DMS 273 (cell line): ENCODE data around the gene SOBP.

Experiments
- DNase-seq: peaks from one replicate; lab custom pipeline; 2025; ENCODE audit not compliant: unreplicated experiment; lab: John Stamatoyannopoulos, UW

The SOBP gene

DNA sequence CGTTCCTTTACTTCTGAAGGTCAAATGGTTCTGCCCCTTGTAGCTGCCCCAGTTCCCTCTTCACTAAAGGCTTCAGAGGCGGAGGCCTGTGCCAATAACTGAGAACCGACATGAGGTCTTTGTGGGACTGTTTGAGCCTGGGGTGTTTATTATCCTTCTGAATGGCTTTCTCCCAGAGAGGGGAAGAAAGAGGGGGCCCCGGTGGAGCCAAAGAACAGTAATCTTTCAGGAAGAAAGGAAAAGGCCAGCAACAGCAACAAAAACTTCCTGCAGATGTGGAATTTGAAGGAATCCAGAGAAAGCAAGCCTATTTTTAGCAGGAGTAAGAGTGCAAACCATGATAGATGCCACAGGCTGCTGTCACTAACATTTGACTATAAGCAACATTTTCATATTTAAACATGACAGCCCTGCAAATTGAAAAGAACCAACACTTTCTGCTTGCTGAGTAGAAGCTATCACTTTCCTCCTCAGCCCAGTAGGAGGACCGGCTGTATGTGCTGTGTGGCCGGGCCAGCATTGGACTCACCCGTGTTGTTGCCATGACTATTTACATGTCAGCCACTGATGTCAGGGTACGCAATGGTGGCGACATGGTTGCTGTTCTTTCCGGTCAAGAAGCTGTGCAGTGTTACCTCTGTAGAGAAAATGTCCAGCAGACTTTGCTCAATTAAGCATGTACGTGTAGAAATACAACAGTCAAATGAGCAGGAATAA lies 121.3 kb downstream of the SOBP start:
- DNase-seq: no peak

DNA sequence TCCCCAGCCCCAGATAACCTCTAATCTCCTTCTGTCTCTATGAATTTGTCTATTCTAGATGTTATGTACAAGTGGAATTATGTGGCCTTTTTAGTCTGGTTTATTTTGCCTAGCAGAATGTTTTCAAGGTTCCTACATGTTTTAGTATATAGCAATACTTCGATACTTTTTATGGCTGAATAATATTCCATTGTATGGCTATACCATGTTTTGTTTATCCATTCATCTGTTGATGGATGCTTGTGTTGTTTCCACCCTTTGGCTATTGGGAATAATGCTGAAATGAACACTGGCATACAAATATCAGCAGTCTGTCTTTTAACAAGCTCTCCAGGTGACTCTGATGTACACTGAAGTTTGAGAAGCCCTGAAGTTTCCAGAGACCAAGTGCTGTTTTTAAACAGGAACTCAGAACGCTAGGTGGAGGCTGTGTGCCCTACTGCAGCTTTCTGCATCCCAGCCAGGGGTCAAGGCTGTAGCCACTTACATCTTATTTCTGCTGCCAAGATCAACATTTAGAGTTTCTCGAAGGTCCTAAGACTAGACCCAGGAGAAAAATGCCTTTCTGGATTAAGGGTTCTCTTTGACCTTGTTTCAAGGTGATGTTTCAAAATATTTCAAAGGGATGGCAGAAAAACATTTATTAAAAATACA lies 123.0 kb downstream of the SOBP start:
- no peak for DNase-seq

DNA sequence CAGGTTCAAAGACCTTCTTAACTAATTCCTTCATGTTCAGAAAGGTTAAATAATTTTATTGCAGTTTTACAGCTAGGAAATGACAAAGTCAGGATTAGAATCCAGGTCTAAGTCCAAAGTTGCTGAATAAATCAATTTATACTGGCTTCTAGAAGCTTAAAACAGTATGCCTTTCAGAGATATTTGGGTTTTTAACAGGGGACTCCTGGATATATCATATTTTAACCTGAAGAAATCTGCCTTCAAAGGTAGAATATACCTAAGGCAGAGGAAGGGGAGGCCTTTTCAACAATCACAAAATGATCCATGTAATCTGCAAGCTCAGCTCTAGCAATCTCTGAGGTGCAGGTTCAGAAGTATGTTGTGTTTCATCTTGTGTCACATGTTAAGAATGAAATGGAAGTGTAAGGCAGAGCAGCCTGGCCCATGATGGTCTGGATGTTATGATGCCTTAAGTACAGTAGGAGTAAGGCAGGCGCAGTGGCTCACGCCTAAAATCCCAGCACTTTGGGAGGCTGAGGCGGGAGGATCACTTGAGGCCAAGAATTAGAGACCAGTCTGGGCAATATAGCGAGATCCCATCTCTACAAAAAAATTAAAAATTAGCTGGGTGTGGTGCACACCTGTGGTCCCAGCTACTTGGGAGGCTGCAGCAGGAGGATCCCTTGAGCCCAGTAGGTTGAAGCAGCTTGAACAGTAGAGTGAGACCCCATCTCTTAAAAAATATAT lies 123.9 kb downstream of the SOBP start:
- no peak for DNase-seq

DNA sequence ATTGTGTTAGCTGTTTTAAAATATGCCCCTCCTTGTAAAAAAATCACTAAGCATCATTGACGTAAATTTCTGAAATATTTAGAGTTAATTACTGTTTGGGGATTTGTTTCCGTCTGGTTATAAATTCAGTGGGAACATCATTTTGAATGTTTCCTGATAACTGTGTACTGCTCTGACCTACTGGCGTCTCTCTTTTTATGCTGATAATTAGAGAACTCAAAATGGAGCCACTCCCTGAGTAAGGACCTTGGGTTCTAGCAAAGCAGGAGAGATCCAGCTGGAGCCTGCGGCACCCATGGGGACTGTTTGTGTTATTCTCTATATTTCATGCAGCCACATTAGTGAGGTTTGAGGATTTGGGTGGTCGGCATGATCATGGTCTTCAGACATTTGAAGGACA lies 124.9 kb downstream of the SOBP start:
- DNase-seq: no peak

DNA sequence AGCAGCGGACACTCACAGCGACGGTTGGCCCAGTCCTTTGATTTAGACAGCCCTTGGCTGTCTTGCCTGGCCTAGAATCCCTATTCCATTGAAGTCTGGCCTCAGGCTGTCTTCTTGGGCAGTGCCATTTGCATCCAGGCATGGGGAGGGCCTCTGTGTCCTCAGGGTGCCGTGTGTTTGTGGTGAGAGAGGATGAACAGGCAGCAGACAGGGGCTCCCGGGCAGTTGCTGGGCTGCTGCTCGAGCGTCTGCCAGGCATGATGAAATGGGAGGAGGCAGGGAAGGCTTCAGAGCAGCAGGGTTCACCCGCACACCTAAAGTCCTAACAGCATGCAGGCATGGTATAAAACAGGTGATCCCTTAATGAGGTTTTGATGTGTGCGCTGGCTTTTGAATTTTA lies 126.9 kb downstream of the SOBP start:
- DNase-seq: no peak

DNA sequence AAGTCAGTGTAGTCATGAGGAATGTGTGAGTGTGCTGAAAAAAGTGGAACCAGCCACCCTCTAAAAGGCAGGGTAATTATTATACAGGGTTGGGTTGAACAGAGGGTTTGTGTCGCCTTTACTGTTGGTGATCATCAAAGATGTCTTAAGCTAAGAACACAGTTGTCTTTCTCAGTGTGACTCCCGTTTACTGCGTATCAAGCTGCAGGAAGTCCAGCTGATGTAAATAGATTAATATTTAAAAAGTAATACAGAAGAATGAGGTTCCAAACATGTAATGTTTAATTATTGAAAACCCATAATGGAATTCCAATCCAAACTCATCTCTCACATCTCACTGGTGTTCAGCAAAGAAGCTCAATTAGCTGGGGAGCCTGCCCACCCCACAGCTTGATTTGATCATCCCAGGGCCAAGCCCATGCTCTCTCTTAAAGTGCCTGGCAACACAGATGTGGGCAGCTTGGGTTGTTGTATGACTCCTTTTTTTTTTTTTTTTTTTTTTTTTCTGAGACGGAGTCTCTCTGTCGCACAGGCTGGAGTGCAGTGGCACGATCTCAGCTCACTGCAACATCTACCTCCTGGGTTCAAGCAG lies 127.5 kb downstream of the SOBP start:
- no peak for DNase-seq

DNA sequence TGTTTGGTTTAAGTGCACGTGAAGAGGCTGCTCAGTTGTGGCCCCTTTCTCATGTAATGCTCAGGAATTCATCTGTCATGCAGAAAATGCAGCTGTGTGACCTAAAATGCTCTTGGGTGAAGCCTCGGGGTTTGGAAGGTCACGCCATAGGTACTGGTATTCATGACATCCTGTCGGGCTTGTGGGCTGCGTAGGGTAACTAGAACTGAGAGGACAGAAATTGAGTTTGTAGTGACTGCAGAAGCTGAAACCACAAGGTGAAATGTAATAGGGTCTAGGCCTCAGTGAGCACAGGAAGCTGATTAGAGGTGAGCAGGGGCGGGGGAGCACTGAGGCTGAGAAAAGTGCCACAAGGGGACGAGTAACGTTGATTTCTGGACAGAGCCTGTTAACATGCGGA lies 128.8 kb downstream of the SOBP start:
- no peak for DNase-seq

DNA sequence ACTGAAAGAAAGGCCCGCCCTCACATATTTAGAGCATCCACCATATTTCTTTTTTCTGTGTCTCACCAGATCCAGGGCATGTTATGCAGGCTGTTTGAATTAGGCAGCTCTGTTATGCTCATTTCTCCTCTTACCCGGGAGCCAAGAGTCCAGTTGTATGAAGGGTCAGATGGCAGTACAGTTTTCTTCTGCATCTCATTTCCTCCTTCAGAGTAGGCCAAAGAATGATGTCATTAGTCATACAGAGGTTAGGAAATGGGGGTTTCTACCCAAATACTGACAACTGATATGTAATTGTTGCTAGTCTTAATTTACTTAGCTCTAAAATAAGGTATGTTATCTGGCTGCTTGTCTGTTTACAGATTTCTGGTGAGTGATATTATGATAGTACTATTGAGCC lies 130.8 kb downstream of the SOBP start:
- DNase-seq: no peak

DNA sequence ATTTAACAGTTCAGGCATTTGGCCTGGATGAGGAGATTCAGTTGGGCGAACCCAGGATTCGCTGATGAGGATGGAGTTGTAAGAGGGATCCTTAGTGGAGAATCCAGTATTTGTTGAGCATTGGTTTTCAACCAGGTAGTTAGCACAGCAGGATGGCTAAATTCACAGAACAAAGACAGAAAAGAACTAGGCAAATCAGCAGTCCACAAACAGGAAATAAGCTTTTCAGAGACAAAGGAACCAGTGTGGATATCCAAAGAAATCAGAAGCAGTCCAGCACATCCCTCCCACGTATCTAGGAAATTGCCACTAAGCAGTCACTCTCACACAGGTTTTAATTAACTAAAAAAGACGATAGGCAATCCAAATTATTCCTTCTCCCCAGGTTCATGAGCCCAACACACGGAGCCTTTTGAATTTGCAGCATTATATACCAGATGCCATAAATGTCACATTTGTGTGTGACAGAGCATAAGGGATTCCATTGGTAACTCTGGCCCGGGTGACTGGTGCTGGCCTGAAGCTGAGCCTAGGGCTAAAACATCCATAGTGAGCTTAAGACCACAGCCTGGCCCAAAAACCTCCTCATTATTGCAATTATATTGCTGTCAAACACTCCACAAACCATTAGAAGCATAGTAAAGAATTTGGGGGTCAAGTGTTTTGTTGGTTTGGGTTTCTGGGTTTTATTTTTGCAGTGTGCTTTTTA lies 131.5 kb downstream of the SOBP start:
- DNase-seq: no peak

DNA sequence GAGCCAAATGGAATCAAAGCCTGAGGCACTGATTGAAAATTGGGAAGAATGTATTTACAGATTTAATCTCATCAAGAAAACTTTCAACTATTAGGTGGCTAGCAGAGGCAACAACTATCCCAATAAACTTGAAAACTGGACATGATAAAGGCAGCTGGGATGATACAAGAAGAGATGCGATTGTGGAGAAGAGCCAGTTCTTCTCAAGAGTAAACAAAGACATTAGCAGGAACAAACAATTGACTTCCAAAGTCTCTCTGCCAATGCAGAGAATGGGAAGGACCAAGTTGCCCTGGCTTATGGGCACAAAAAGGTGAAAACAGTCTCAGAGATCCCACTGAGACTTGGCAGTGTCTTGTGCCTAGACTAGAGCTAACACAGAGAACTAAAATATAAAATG lies 132.4 kb downstream of the SOBP start:
- DNase-seq: no peak

DNA sequence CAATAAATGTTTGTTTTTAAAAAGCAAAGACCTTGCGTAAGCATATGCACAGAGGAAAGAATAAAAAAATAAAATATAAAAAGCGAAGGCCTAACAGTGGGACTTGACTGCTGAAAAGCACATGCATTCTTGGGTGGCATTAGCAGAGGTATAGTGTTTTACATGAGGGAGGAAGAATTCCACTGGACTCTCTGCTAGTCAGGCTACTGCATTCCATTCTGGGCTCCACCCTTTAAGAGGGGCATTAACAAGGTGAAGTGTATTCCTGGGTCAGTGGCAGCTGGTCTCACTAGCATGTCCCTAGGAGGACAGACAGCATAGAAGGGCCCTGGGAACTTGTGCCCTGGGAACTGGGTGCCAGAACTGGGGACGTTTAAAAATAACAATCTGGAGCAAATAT lies 134.1 kb downstream of the SOBP start:
- no peak for DNase-seq

DNA sequence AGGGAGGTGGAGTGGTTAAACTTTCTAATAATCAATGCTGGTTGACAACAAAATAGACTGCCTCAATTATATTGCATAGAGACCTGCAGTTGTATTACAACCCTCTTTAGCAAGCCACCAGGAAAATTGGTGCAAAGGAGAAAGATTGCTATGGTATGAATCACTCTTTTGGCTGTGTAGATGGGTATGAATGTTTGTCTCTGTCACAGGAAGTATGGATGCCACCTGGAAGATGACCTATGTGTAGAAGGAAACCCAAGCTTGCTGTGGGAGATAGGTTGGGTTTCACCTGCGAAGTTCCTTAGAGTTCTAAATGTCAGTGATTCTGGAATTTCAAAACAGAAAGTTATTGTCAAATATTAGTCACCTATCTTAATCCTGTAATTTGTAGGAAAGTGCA lies 134.6 kb downstream of the SOBP start:
- DNase-seq: no peak

DNA sequence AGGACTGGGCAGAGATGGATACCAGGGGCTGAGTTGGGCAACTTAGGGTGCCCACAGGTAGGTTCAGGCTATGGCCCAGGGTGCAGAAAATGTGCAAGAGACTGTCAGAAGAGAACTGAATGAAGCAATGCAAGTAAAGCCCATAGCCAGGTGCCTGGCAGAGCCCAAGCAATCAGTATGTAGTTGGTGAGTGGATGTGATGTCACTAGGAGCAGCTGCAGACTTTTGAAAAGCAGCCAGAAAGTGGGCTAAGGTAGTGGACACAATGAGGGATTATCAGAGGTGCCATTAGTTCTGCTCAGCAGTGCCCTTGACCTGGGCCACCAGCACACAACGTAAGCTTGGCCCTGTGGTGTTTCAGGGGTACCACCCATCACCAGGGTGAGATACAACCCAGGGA lies 135.3 kb downstream of the SOBP start:
- peak; percentile 61 for DNase-seq

DNA sequence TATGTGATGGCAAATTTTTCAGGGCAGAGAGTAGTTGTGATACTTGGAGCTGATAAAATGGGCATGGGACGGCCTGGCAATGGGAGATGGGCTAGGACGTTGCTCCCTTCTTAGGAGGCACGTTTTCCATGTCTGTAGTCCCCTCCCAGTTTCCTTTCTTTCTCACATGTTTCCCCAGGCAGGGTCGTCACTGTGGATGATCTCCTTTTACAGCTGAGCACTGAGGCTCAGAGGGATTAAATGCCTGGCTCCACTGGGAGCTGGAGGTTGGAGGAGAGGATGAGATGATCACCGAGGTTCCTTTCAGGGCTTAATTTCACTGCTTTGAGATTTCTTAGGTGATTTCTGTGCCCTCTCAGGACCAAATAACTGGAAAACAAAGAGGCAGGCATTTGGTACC lies 136.7 kb downstream of the SOBP start:
- no peak for DNase-seq

DNA sequence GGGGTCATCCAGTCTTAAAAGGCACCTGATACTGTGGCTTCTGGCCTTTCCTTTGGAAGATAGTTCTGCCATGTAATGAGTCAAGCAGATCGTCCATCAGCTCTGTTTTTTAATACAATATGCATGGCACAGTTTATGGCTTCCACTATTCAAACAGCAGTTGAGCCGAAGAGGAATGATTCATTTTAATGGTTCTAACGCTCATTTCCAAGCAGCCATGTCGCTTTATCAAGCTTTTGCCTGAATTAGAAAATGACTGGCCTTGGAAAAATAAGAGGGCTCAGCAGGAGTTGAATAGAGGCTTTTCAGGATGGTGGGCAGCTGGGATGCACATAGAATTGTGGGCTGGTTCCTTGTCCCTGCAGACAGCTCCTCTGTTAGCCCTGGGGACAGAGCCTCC lies 138.1 kb downstream of the SOBP start:
- DNase-seq: no peak

DNA sequence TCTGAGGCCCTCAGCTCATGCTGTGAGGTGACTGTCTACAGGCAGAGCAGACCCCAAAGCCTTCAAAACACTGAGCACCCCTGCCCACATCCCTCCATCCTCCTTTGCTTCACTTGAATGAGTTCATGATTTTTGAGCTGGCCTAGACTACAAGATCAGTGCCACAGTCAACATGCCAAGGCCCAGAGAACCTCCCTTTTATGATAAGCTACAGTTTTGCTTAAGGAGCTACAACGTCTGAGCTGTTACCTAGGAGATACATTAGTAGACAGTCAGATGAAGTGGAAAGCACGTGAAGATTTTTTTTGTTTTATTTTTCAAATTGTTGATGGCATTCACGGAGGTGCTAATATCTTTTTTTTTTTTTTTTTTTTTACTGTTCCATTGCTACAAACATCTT lies 139.0 kb downstream of the SOBP start:
- peak; percentile 28 for DNase-seq

DNA sequence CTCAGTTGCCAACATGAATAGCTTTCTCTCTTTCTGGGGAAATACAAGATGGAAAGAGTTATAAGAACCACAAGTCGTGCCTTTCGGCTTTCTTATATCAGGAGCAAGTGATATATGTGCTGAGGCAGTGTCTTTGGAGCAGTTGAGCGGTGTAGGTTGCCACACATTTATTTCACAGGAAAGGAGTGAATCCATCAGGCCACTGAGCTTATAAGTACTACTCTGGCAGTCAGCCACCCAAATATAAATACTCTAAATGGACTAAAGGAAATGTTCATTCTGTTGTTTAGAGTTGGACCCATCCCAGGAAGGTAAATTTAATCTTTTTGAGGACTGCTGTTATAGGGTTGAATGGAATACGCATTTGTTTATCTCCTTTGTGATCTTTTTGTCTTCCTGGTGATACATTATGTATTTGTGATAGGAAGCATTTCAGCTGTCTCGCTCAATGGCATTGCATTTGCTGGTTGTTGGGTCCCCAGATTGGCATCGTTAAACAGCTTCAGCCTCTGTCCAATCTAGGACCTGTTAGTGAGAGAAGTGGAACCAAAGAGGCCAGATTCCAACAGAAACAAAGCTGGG lies 139.7 kb downstream of the SOBP start:
- peak; percentile 46 for DNase-seq

DNA sequence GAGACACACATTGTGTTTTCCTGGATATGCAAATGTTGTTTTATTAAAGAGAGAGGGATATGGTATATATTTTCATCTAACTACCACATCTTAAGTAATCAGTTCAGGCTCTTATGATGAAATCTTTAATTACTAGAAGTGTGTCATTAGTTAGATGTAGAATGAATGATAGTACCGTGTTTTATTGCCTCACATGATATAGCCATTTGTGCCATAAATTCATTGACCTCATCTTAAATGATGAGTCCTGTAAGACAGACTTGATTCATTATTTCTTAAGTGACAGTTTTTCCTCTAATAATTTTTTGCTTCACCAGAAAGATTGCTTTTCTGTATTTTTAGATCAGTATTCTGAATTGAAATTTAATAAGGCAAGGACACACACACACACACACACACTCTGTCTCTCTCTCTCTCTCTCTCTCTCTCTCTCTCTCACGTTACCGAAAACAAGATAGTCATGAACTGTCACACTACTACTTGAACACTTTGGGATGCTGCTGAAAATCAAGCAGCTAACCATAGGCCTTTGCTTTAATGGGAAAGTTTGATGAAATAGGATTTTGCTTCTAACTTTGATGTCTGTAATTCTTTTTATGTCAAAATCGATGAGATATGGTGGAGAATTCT lies 140.5 kb downstream of the SOBP start:
- DNase-seq: no peak

DNA sequence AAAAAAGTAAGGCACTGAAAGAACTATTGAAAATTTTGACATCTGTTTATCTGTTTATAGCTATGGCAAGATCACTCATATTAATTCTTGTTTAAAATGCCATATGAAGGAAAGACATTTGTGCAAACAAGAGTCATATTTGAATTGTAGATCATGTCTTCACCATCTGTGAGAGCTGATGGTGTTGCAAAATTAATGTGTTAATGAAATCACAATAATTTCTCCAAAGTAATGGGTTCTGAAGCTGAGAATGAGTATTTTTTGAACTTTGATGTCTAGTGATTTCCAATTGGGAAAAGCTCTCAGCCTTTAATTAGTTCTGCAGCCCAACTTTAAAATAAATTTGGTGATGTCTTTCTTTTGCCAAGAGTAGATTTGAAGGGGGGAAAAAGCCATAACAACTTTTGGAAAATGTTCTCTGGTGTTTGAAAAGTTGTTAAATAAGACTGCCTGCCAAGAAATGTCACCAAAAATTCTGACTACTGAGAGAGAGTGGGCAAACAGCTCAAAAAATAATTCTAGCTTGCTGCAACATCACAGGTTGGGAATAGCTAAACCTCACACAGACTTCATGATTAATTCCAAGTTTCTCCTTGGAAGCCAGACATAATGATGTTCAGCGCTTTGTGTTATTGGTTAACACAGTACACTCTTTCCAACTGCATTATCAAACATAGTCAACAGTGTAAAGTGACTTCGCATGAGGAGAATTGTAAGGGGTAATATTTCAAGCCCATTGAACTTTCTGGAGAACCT lies 142.6 kb downstream of the SOBP start:
- DNase-seq: peak; percentile 65
